ENCODE measurements around the gene MRTFA.
"Not testable (repeated sequence)": the region's sequence is repeated elsewhere in the genome, so short reads cannot be mapped to it uniquely, and the experiment has no call there.

The MRTFA gene

DNA sequence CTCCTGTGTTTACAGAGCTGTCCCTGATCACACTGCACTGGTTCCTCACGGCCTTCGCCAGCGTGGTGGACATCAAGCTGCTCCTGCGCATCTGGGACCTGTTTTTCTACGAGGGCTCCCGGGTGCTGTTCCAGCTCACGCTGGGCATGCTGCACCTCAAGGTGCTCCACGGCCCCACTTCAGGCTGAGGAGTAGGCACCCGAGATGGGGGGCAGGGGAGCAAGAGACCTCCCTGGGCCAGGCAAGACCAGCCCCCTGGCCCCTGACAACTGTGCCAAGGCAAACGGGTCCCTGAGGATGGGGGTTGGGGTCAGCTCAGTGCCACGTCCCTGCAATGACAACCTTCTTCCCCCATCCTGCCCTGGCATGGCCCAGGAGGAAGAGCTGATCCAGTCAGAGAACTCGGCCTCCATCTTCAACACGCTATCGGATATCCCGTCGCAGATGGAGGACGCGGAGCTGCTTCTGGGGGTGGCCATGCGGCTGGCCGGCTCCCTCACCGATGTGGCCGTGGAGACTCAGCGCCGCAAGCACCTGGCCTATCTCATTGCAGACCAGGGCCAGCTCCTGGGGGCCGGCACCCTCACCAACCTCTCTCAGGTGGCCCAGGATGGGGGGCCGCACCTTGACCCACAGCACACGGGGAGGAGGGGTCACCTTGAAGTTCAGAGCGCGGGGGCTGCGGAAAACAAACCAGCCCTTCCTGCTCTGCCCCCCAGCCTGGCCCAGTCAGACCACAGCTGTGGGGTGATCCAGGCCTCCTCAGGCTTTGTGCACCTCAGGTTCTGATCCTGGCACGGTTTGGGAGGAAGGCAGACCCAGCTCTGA lies 230.2 kb downstream of the MRTFA start:
- DNase-seq = no peak

GRCh38 chr22:40405178-40406062 lies 231.1 kb downstream of the MRTFA start:
- DNase-seq = no peak

- no peak for DNase-seq
These were observed 232.0 kb downstream of the MRTFA start for GRCh38 chr22:40404251-40405177.

DNA sequence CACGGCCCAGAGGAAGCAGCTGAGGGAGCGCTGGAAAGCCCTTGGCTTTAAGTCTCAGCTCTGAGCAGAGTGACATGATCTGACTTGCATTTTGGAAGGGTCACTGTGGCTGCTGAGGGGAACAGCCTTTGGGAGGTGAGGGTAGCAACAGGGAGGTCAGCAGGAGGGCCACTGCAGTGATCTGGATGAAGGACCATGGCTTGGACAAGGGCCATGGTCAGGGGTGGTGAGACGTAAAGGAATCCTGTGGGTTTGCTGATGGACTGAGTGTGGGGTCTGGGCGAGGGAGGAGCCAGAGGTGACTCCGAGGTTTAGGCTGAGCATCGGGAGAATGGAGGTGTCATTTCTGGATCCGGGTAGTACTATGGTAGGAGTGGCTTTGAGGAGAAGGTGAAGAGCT lies 232.9 kb downstream of the MRTFA start:
- DNase-seq = no peak

- no peak for DNase-seq
These were observed 233.4 kb downstream of the MRTFA start for GRCh38 chr22:40403141-40403540.

GRCh38 chr22:40401981-40402406 lies 234.5 kb downstream of the MRTFA start:
- no peak for DNase-seq

- DNase-seq = no peak
These were observed 235.0 kb downstream of the MRTFA start for GRCh38 chr22:40401532-40401931.

DNA sequence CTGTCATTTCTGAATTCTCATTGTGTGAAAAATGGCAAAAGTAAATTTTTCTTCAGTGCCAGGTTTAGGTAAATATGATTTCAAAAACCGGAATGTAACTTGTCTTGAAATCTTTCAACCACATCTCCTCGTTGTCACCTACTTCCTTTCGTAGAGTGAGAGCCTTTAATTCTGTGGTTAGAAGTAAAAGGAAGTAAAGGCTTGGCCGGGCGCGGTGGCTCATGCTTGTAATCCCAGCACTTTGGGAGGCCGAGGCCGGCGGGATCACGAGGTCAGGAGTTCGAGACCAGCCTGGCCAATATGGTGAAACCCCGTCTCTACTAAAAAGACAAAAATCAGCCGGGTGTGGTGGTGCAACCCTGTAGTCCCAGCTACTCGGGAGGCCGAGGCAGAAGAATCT lies 236.4 kb downstream of the MRTFA start:
- DNase-seq = no peak

- DNase-seq = no peak
These were observed 236.9 kb downstream of the MRTFA start for GRCh38 chr22:40399621-40400020.

DNA sequence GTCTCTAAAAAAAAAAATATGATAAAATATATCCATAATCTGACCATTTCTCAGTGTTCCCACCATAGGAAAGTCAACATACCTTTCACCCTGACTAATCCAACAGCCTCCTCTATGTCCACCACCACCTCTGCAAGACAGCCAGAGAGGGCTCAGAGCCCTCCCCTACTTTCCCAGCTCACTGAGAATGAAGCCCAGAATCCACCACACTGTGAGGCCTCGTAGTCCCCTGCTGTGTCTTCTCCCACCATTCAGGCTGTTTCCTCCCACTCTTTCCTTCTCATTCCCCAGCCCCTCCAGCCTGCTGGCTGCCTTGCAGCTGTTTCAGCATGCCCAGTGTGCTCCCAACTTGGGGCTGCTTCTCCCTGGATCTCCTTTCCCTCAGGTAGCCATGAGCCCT lies 239.1 kb downstream of the MRTFA start:
- no peak for DNase-seq

DNA sequence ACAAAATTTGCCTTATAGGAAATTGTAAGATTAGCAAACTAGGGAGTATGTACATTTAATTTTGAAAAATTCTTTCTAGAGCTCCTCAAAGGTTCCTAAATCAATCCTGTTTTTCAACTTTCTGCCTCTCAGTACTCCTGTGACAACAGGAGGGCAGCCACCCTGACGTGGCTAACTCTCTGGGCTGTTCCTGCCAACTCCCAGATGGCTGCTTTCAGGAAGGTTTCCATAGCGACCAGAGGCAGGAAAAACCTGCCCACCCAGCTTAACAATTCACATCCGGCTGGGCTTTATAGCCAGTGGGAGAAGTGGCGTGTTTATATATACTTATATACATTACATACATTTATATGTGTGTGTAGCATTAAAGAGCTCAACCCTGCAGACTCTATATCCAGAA lies 239.6 kb downstream of the MRTFA start:
- DNase-seq = peak; percentile 62

DNA sequence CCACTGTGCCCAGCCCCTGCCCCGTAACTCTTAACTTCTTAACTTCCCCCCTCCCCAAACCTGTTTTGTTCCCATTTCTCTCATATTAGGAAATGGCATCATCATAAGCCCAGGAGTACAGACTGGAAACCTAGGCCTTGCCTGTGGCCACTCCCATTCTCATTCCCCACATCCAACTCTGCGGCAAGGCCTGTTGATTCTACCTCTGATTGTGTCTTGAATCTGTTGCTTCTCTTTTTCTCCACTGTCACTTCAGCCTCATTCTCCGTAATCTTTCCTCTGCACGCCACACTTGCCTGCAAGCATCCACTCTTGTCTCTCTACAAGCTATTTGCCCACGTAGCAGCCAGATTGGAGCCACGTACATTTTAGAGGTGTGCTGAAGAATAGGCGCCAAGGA lies 240.9 kb downstream of the MRTFA start:
- no peak for DNase-seq

- DNase-seq = no peak
These were observed 241.9 kb downstream of the MRTFA start for GRCh38 chr22:40394607-40395006.

- no peak for DNase-seq
These were observed 243.9 kb downstream of the MRTFA start for GRCh38 chr22:40392618-40393017.

DNA sequence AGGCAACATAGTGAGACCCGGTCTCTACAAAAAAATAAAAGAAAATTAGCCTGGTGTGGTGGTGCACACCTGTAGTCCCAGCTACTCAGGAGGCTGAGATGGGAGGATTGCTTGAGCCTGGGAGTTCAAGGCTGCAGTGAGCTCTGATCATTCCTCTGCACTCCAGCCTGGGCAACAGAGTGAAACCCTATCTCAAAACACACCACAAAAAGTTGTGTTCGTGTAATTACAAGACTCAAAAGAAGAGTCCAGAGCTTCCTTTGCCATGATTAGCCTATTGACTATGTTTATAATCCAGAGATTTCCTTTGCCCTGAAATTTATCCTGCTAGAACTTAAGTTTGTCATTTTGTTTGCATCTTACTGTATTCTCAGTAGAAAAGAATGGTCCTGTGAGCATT lies 245.1 kb downstream of the MRTFA start:
- DNase-seq = no peak

GRCh38 chr22:40388231-40388630 lies 248.3 kb downstream of the MRTFA start:
- no peak for DNase-seq

DNA sequence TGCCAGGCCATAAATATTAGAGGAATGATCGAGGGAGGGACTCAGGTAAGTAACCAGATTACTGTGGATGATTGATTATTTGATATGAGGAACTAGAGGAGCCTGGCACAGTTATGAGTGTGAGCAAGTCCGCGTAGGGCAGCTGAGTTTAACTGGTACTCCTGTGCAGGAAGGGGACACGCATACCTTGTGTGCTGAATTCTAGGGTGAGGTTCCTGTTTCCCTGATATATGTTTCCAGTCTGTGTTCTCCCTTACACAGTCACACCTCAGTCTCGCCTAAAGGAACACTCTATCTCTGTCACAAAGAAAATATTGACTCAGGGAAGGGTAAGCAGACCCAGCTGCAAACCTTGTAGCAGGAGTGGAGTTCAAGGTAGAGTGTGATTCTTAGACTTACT lies 248.8 kb downstream of the MRTFA start:
- DNase-seq = no peak

GRCh38 chr22:40385036-40385782 lies 251.3 kb downstream of the MRTFA start:
- DNase-seq = no peak

GRCh38 chr22:40383905-40384304 lies 252.6 kb downstream of the MRTFA start:
- no peak for DNase-seq

DNA sequence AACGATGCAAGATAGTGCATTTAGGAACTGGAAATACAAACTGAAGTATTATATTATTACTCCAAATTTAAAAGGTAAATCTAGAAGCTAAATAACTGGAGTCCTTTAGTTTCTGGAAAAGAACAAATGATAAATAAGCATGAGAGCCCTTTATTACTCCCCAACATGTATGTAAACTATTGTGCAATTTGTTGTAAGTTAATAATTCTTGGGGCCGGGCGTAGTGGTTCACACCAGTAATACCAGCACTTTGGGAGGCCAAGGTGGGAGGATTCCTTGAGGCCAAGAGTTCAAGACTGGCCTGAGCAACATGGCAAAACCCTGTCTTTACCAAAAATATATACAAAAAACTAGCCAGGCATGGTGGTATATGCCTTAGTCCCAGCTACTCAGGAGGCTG lies 255.1 kb downstream of the MRTFA start:
- DNase-seq = no peak

GRCh38 chr22:40378448-40378847 lies 258.1 kb downstream of the MRTFA start:
- not testable (repeated sequence) for DNase-seq

- no peak for DNase-seq
These were observed 258.6 kb downstream of the MRTFA start for GRCh38 chr22:40377931-40378330.

Measured in NCI-H1417 treated with DMSO at 0.1 percent for 48 hours (cell line).